ENCODE results near the gene AAR2. TPM values are rescaled to one million over a fixed set of nuclear protein-coding genes. Genes with fewer than 3 reads are reported as not detected.
A peak's percentile ranks its signal among the peaks of the same experiment; 100 is the strongest.

AAR2 gene
- polyA plus RNA-seq, 1 of the 3 experiments (the other 2 are of a cell fraction): 17.4 TPM

DNA sequence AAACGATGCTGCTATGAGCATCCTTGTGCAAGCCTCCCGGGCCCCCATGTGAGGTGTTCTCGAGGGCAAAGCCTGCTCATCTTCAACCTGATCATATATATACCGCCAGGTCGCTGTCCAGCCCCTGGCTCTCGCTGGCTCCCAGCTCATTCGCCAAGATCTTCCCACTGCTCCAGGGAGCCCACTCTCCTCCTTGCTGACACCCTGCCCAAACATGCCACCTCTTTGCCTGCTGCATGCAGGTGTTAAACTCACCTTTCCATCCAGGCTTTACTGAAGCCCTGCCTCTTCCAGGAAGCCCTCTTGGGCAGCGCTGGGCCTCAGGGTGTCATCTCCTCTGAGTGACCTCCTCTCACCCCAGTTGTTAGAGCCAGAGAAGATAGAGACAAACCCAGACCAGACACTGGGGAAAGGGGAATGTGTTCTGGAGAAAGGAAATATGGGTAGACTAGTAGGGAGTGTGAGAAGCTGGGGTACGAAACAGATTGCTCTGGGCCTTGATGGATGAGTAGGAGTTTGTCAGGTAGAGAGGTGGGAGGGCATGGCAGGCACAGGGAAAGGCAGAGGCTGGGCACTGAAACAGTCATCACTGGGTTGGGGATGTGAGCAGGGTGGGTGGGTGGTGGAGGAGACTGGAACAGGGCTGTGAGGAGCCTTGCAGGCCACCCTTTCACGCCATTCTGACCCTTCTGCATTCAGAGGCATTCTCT is 68.7 kb downstream of the AAR2 start:
- Histone ChIP-seq H4K20me1 (ENCODE audit: insufficient read depth) (no peaks in the 10 kb centered on the region), H3K9ac (no peak overlapping the region), H3K9me3 (no peaks in the 10 kb centered on the region), H3K4me3 (ENCODE audit: low read depth in 2 of 2, low read length in 1 of 2) (no peak overlapping the region), H3K27ac (ENCODE audit: low read depth in 2 of 2, low read length in 1 of 2) (no peak overlapping the region), H3F3A (replicated peaks; ENCODE audit: insufficient read depth) (no peaks in the 10 kb centered on the region), H2AFZ (ENCODE audit: low read depth) (no peak overlapping the region), H3K9me2 (no peaks in the 10 kb centered on the region), H3K4me1 (ENCODE audit: control insufficient read depth in 1 of 2, insufficient read depth in 2 of 2, low read depth in 1 of 2, low read length in 1 of 2) (peaks cover 0 to 10% of the 10 kb centered on the region in 2 experiments; a peak in 1 of 4 replicates), H3K4me2 (no peak overlapping the region), H3K36me3 (replicated peaks in 1 of 2; ENCODE audit: control insufficient read depth in 1 of 2, insufficient read depth in 2 of 2, low read length in 1 of 2) (no peaks in the 10 kb centered on the region), H3K27me3 (ENCODE audit: insufficient read depth) (peaks cover 54% of the 10 kb centered on the region), H3K79me2 (ENCODE audit: insufficient read depth) (no peaks in the 10 kb centered on the region)
- ChIA-PET POLR2A (no interaction called here), CTCF (no interaction called here)
- no peak for TF ChIP-seq TAF1 (IDR thresholded peaks at IDR 0.05; ENCODE audit: borderline replicate concordance, low read depth, low read length)
- TF ChIP-seq, protein P1, sequence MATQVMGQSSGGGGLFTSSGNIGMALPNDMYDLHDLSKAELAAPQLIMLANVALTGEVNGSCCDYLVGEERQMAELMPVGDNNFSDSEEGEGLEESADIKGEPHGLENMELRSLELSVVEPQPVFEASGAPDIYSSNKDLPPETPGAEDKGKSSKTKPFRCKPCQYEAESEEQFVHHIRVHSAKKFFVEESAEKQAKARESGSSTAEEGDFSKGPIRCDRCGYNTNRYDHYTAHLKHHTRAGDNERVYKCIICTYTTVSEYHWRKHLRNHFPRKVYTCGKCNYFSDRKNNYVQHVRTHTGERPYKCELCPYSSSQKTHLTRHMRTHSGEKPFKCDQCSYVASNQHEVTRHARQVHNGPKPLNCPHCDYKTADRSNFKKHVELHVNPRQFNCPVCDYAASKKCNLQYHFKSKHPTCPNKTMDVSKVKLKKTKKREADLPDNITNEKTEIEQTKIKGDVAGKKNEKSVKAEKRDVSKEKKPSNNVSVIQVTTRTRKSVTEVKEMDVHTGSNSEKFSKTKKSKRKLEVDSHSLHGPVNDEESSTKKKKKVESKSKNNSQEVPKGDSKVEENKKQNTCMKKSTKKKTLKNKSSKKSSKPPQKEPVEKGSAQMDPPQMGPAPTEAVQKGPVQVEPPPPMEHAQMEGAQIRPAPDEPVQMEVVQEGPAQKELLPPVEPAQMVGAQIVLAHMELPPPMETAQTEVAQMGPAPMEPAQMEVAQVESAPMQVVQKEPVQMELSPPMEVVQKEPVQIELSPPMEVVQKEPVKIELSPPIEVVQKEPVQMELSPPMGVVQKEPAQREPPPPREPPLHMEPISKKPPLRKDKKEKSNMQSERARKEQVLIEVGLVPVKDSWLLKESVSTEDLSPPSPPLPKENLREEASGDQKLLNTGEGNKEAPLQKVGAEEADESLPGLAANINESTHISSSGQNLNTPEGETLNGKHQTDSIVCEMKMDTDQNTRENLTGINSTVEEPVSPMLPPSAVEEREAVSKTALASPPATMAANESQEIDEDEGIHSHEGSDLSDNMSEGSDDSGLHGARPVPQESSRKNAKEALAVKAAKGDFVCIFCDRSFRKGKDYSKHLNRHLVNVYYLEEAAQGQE (IDR thresholded peaks at IDR 0.05; ENCODE audit: low read depth, low read length): peak; percentile 63; the same call in 1 of the 2 replicates
- 71% methylated on average over 9 of the region's 10 CpGs for WGBS (ENCODE audit: low lambda C conversion rate)
- no peak for DNase-seq

DNA sequence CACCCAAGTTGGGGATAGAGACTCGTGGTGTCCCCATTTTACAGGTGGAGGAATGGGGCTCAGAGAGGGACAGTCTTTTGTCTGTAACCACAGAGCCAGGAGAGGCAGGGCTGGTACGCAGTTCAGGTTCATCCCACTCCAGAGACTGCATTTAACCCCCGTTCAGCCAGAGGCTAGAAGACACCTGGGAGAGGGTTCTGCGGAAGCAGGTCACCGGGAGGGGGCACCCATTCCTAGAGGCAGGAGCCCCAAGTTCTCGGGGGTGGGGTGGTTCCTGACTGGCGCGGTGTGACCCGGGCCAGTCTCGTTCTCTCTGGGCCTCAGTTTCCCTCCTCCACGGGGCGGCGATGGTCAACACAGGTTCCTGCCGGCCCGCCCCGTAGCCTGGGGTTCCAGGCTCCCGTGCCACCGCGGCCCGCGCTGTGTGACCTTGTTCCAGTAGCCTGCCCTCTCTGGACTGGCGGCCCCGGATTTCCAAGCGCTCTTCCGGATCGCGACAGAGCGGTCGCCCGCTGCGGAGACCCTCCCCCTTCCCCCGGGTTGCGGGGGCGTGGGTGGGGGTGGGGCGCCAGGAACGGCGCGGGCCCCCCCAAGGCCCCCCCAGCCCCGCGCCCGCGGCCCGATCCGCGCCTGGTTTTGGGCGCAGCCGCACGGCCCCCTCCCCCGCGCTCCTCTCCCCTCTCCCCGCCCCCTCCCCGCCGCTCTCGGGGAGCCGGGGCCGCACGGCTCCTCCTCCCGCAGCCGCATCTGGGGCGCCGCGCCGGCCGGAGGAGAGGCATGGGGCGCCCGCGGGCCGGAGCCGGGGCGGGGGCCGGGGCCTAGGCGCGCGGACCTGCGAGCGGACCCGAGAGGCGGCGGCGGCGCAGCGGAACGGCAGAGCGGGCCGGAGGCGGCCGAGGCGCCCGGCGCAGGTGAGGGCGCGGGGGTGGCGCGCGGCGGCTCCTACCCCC is 69.6 kb downstream of the AAR2 start, which contains the start of gene DLGAP4:
Gene DLGAP4, plus strand, starts transcription at position 738 of the 950 bp plus-strand sequence. CDS start 125,379 bp downstream, outside the sequence.
- H3K4me2 ChIP-seq: peak within 1 kb of the TSS; percentile 60; the same call in 1 of the 2 replicates
- no peak within 1 kb of the TSS for H3K9ac ChIP-seq
- H3K9me2 ChIP-seq: no peaks in the 10 kb centered on the region
- CTCF ChIA-PET: interaction anchor here (2.3 kb wide), 1 partner anchor 133 kb away, joined by 8 read pairs; no protein-coding TSS in a partner anchor
- no peak for TF ChIP-seq SIN3A (IDR thresholded peaks at IDR 0.05; ENCODE audit: borderline replicate concordance, low read depth, low read length)
- TF ChIP-seq RCOR1 (IDR thresholded peaks at IDR 0.05; ENCODE audit: low read length): 0 out of 2 replicates have a peak, but pooled peaks have one; percentile 28
- TF ChIP-seq, protein P2, sequence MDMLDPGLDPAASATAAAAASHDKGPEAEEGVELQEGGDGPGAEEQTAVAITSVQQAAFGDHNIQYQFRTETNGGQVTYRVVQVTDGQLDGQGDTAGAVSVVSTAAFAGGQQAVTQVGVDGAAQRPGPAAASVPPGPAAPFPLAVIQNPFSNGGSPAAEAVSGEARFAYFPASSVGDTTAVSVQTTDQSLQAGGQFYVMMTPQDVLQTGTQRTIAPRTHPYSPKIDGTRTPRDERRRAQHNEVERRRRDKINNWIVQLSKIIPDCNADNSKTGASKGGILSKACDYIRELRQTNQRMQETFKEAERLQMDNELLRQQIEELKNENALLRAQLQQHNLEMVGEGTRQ (IDR thresholded peaks at IDR 0.05; ENCODE audit: borderline replicate concordance, low read depth, low read length): no peak
- TF ChIP-seq EP300 (IDR thresholded peaks at IDR 0.05; ENCODE audit: borderline replicate concordance in 1 of 2, low read depth in 1 of 2, low read length in 1 of 2): no peak
- no peak for TF ChIP-seq MEF2A (IDR thresholded peaks at IDR 0.05; ENCODE audit: borderline replicate concordance, low read depth)
- TF ChIP-seq, protein P3, sequence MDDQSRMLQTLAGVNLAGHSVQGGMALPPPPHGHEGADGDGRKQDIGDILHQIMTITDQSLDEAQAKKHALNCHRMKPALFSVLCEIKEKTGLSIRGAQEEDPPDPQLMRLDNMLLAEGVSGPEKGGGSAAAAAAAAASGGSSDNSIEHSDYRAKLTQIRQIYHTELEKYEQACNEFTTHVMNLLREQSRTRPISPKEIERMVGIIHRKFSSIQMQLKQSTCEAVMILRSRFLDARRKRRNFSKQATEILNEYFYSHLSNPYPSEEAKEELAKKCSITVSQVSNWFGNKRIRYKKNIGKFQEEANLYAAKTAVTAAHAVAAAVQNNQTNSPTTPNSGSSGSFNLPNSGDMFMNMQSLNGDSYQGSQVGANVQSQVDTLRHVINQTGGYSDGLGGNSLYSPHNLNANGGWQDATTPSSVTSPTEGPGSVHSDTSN (IDR thresholded peaks at IDR 0.05): no peak
- H3K4me3 ChIP-seq (ENCODE audit: low read depth in 2 of 2, low read length in 1 of 2): peak within 1 kb of the TSS in 1 of 2 experiments; percentile 53; a peak in 2 of 4 replicates
- H2AFZ ChIP-seq (ENCODE audit: low read depth): no peak within 1 kb of the TSS
- 4% methylated on average over 25 of the region's 96 CpGs for WGBS (ENCODE audit: low lambda C conversion rate)
- no peaks in the 10 kb centered on the region for H3K79me2 ChIP-seq (ENCODE audit: insufficient read depth)
- H3K9me3 ChIP-seq: no peaks in the 10 kb centered on the region
- H3K27me3 ChIP-seq (ENCODE audit: insufficient read depth): peaks cover 54% of the 10 kb centered on the region
- POLR2A ChIA-PET: no interaction called here
- no peaks in the 10 kb centered on the region for H4K20me1 ChIP-seq (ENCODE audit: insufficient read depth)
- no peak within 1 kb of the TSS; a peak in 1 of 4 replicates for H3K27ac ChIP-seq (ENCODE audit: low read depth in 2 of 2, low read length in 1 of 2)
- peak; percentile 91 for DNase-seq
- no peaks in the 10 kb centered on the region for H3F3A ChIP-seq (replicated peaks; ENCODE audit: insufficient read depth)
- peaks cover 0 to 10% of the 10 kb centered on the region in 2 experiments; a peak in 1 of 4 replicates for H3K4me1 ChIP-seq (ENCODE audit: control insufficient read depth in 1 of 2, insufficient read depth in 2 of 2, low read depth in 1 of 2, low read length in 1 of 2)
- no peaks in the 10 kb centered on the region for H3K36me3 ChIP-seq (replicated peaks in 1 of 2; ENCODE audit: control insufficient read depth in 1 of 2, insufficient read depth in 2 of 2, low read length in 1 of 2)

Data from SK-N-SH (cell line).